ENCODE measurements around the gene IGFALS.

IGFALS gene

GRCh38 chr16:1768767-1769401, 24.6 kb downstream of the IGFALS start:
- H3K4me3 Mint-ChIP-seq = no peak overlapping the region
- no peak for ATAC-seq
- H3K36me3 Mint-ChIP-seq = peaks cover 52% of the 10 kb centered on the region
- no peaks in the 10 kb centered on the region for H3K9me3 Mint-ChIP-seq
- no peak for DNase-seq (ENCODE audit: low spot score in 2 of 2)
- H3K27ac Mint-ChIP-seq = peak overlapping the region; percentile 76
- peaks cover 15% of the 10 kb centered on the region for H3K4me1 Mint-ChIP-seq

- peaks cover 15% of the 10 kb centered on the region for H3K4me1 Mint-ChIP-seq
- H3K9me3 Mint-ChIP-seq = no peaks in the 10 kb centered on the region
- H3K27ac Mint-ChIP-seq = no peak overlapping the region
- no peak overlapping the region for H3K4me3 Mint-ChIP-seq
- H3K36me3 Mint-ChIP-seq = peaks cover 51% of the 10 kb centered on the region
- ATAC-seq (no peak), DNase-seq (ENCODE audit: low spot score in 2 of 2) (no peak)
Observed at GRCh38 chr16:1768061-1768766, 25.3 kb downstream of the IGFALS start.

GRCh38 chr16:1767116-1767994, 26.1 kb downstream of the IGFALS start:
- Mint-ChIP-seq H3K4me3 (no peak overlapping the region), H3K4me1 (peaks cover 14% of the 10 kb centered on the region), H3K36me3 (peaks cover 43% of the 10 kb centered on the region), H3K27ac (peak overlapping the region; percentile 32), H3K9me3 (no peaks in the 10 kb centered on the region)
- DNase-seq (ENCODE audit: low spot score in 2 of 2) = no peak
- ATAC-seq = no peak

GRCh38 chr16:1766701-1767100, 26.8 kb downstream of the IGFALS start:
- Mint-ChIP-seq H3K36me3 (peaks cover 39% of the 10 kb centered on the region), H3K4me3 (no peak overlapping the region), H3K27ac (peak overlapping the region; percentile 32), H3K9me3 (no peaks in the 10 kb centered on the region), H3K4me1 (peaks cover 8% of the 10 kb centered on the region)
- ATAC-seq (no peak), DNase-seq (ENCODE audit: low spot score in 2 of 2) (no peak)

GRCh38 chr16:1766231-1766630, 27.3 kb downstream of the IGFALS start:
- H3K36me3 Mint-ChIP-seq = peaks cover 42% of the 10 kb centered on the region
- H3K27ac Mint-ChIP-seq = no peak overlapping the region
- ATAC-seq (no peak), DNase-seq (ENCODE audit: low spot score in 2 of 2) (no peak)
- no peaks in the 10 kb centered on the region for H3K9me3 Mint-ChIP-seq
- no peak overlapping the region for H3K4me3 Mint-ChIP-seq
- H3K4me1 Mint-ChIP-seq = peaks cover 7% of the 10 kb centered on the region

GRCh38 chr16:1765826-1766225, 27.7 kb downstream of the IGFALS start:
- DNase-seq (ENCODE audit: low spot score in 2 of 2) (no peak), ATAC-seq (no peak)
- Mint-ChIP-seq H3K9me3 (no peaks in the 10 kb centered on the region), H3K27ac (no peak overlapping the region), H3K4me3 (no peak overlapping the region), H3K36me3 (peaks cover 46% of the 10 kb centered on the region), H3K4me1 (peaks cover 7% of the 10 kb centered on the region)

GRCh38 chr16:1764971-1765370, 28.5 kb downstream of the IGFALS start:
- DNase-seq (ENCODE audit: low spot score in 2 of 2) (no peak), ATAC-seq (no peak)
- H3K9me3 Mint-ChIP-seq = no peaks in the 10 kb centered on the region
- peaks cover 43% of the 10 kb centered on the region for H3K36me3 Mint-ChIP-seq
- peaks cover under 1% of the 10 kb centered on the region for H3K4me1 Mint-ChIP-seq
- H3K27ac Mint-ChIP-seq = no peak overlapping the region
- H3K4me3 Mint-ChIP-seq = no peak overlapping the region

- ATAC-seq = no peak
- H3K36me3 Mint-ChIP-seq = peaks cover 31% of the 10 kb centered on the region
- H3K9me3 Mint-ChIP-seq = no peaks in the 10 kb centered on the region
- no peaks in the 10 kb centered on the region for H3K4me1 Mint-ChIP-seq
- no peak for DNase-seq (ENCODE audit: low spot score in 2 of 2)
- H3K27ac Mint-ChIP-seq = no peak overlapping the region
- no peak overlapping the region for H3K4me3 Mint-ChIP-seq
Observed at GRCh38 chr16:1763521-1764511, 29.7 kb downstream of the IGFALS start.

- ATAC-seq (no peak), DNase-seq (ENCODE audit: low spot score in 2 of 2) (no peak)
- Mint-ChIP-seq H3K4me3 (no peak overlapping the region), H3K27ac (no peak overlapping the region), H3K9me3 (no peaks in the 10 kb centered on the region), H3K36me3 (peaks cover 23% of the 10 kb centered on the region), H3K4me1 (no peaks in the 10 kb centered on the region)
Observed at GRCh38 chr16:1762879-1763520, 30.5 kb downstream of the IGFALS start.

GRCh38 chr16:1762196-1762878, 31.2 kb downstream of the IGFALS start:
- ATAC-seq (no peak), DNase-seq (ENCODE audit: low spot score in 2 of 2) (no peak)
- Mint-ChIP-seq H3K27ac (no peak overlapping the region), H3K4me3 (no peak overlapping the region), H3K36me3 (peaks cover 17% of the 10 kb centered on the region), H3K9me3 (no peaks in the 10 kb centered on the region), H3K4me1 (no peaks in the 10 kb centered on the region)

GRCh38 chr16:1761751-1762150, 31.8 kb downstream of the IGFALS start:
- Mint-ChIP-seq H3K36me3 (peaks cover 17% of the 10 kb centered on the region), H3K9me3 (no peaks in the 10 kb centered on the region), H3K4me3 (no peak overlapping the region), H3K27ac (no peak overlapping the region), H3K4me1 (peaks cover 3% of the 10 kb centered on the region)
- no peak for DNase-seq (ENCODE audit: low spot score in 2 of 2)
- no peak for ATAC-seq

- Mint-ChIP-seq H3K36me3 (peaks cover 18% of the 10 kb centered on the region), H3K4me3 (no peak overlapping the region), H3K4me1 (peaks cover 9% of the 10 kb centered on the region), H3K9me3 (no peaks in the 10 kb centered on the region), H3K27ac (no peak overlapping the region)
- ATAC-seq (no peak), DNase-seq (ENCODE audit: low spot score in 2 of 2) (no peak)
Observed at GRCh38 chr16:1760911-1761310, 32.6 kb downstream of the IGFALS start.

- ATAC-seq (no peak), DNase-seq (ENCODE audit: low spot score in 2 of 2) (no peak)
- no peak overlapping the region for H3K27ac Mint-ChIP-seq
- H3K9me3 Mint-ChIP-seq = no peaks in the 10 kb centered on the region
- H3K4me1 Mint-ChIP-seq = peaks cover 11% of the 10 kb centered on the region
- H3K4me3 Mint-ChIP-seq = no peak overlapping the region
- H3K36me3 Mint-ChIP-seq = peaks cover 32% of the 10 kb centered on the region
Observed at GRCh38 chr16:1759511-1759910, 34.0 kb downstream of the IGFALS start.

- H3K4me3 Mint-ChIP-seq = no peak overlapping the region
- DNase-seq (ENCODE audit: low spot score in 2 of 2) (no peak), ATAC-seq (no peak)
- peaks cover 11% of the 10 kb centered on the region for H3K4me1 Mint-ChIP-seq
- peak overlapping the region; percentile 43 for H3K27ac Mint-ChIP-seq
- peaks cover 36% of the 10 kb centered on the region for H3K36me3 Mint-ChIP-seq
- H3K9me3 Mint-ChIP-seq = no peaks in the 10 kb centered on the region
Observed at GRCh38 chr16:1758923-1759322, 34.6 kb downstream of the IGFALS start.

All from stimulated activated effector memory CD8-positive, alpha-beta T cell treated with anti-CD3 and anti-CD28 coated beads, Interleukin-12 subunit alpha, Interleukin-12 subunit beta, amount 100 ng/mL, for 72 hours (primary cell).